Stimulated activated CD8-positive, alpha-beta memory T cell treated with anti-CD3 and anti-CD28 coated beads, Interleukin-15, amount 100 ng/mL, for 48 hours (primary cell): Measurements from ENCODE around the gene NEDD4L.

Experiments used
- DNase-seq, 2 donors: peaks; one replicate each; pipeline ENCODE4 v3.0.0-alpha.2; 2020; ENCODE audit warnings: low read depth in 2 of 2

Gene NEDD4L

GRCh38 chr18:58232668-58233067 is 188.6 kb downstream of the NEDD4L start:
- DNase-seq = no peak

GRCh38 chr18:58234359-58234741 is 190.3 kb downstream of the NEDD4L start:
- no peak for DNase-seq

GRCh38 chr18:58235001-58235436 is 191.0 kb downstream of the NEDD4L start:
- no peak for DNase-seq

GRCh38 chr18:58239879-58240278 is 195.9 kb downstream of the NEDD4L start:
- DNase-seq = no peak

GRCh38 chr18:58241026-58241679 is 197.1 kb downstream of the NEDD4L start:
- no peak for DNase-seq

GRCh38 chr18:58241877-58242276 is 197.9 kb downstream of the NEDD4L start:
- DNase-seq = no peak

GRCh38 chr18:58242435-58242834 is 198.4 kb downstream of the NEDD4L start:
- DNase-seq = no peak

GRCh38 chr18:58242968-58243367 is 198.9 kb downstream of the NEDD4L start:
- no peak for DNase-seq

GRCh38 chr18:58243401-58243800 is 199.4 kb downstream of the NEDD4L start:
- DNase-seq = no peak

GRCh38 chr18:58247363-58247834 is 203.4 kb downstream of the NEDD4L start:
- DNase-seq = no peak

- no peak for DNase-seq
These were observed 205.7 kb downstream of the NEDD4L start for GRCh38 chr18:58249712-58250111.

GRCh38 chr18:58251416-58251815 is 207.4 kb downstream of the NEDD4L start:
- no peak for DNase-seq

GRCh38 chr18:58252166-58252565 is 208.1 kb downstream of the NEDD4L start:
- DNase-seq = no peak

- DNase-seq = no peak
These were observed 209.3 kb downstream of the NEDD4L start for GRCh38 chr18:58253318-58253717.

- DNase-seq = no peak
These were observed 209.8 kb downstream of the NEDD4L start for GRCh38 chr18:58253871-58254270.

GRCh38 chr18:58254873-58255511 is 211.0 kb downstream of the NEDD4L start:
- no peak for DNase-seq

- DNase-seq = no peak
These were observed 211.8 kb downstream of the NEDD4L start for GRCh38 chr18:58255701-58256311.

GRCh38 chr18:58256316-58257080 is 212.5 kb downstream of the NEDD4L start:
- DNase-seq = no peak

GRCh38 chr18:58257461-58257860 is 213.4 kb downstream of the NEDD4L start:
- DNase-seq = no peak

GRCh38 chr18:58258692-58259342 is 214.8 kb downstream of the NEDD4L start:
- no peak for DNase-seq

GRCh38 chr18:58263055-58263957 is 219.3 kb downstream of the NEDD4L start:
- DNase-seq = no peak
